GM19025 (cell line): Measurements from ENCODE around the gene SLC23A2.
"Not testable (repeated sequence)": the region's sequence is repeated elsewhere in the genome, so short reads cannot be mapped to it uniquely, and the experiment has no call there.

Experiments
- ATAC-seq: cut with Tn5 transposase; IDR thresholded peaks from one replicate; pipeline ENCODE4 v1.9.1; 2021; ENCODE audit warnings: mild to moderate bottlenecking, low read depth, moderate library complexity; ENCODE audit not compliant: unreplicated experiment

The SLC23A2 gene

DNA sequence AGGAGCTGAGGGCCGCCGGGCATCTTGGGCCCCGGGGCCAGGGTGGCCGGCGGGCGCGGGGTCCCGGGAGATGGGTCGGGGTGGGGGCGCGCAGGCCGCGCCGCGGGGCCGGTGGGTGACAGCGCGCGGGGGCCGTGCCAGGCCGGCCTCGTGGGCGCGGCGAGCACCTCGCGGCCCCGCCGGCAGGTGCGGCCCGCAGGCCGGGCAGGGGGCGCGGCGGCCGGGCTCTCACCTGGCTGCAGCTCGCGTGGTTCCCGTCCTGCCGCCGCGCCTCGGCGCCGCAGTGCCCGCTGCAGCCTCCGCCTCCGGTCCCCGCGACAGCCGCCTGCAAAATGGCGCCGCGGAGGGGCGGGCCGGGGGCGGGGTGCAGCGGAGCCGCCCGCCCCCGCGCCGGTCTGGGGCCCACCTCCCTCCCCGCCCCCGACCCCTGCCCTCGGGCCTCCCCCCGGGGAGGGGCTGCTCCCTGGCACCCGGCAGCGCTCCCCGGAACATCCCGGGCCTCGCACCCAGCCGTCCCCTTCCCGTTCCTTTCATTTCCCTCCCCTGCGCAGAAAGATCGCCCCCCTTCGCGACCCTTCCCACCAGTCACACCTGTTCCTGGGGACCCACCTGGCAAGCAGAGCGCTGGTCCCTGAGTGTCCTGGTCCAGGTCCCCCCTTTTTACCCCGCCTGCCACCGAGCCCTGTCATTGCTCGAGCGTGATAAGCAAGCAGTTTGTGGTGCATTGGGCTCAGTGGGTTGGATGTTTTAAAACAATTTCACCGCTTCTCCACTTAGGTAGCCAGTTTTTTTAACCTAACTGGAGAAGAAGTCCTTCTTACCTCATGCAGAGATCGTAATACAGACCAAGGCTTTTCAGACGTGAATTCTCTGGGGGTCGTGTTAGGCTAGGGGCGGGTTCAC, at the start of gene SLC23A2:
Gene SLC23A2, minus strand, starts transcription at position 337 of the 903 bp plus-strand sequence. CDS start 68,948 bp downstream, outside the sequence.
- ATAC-seq: no peak

DNA sequence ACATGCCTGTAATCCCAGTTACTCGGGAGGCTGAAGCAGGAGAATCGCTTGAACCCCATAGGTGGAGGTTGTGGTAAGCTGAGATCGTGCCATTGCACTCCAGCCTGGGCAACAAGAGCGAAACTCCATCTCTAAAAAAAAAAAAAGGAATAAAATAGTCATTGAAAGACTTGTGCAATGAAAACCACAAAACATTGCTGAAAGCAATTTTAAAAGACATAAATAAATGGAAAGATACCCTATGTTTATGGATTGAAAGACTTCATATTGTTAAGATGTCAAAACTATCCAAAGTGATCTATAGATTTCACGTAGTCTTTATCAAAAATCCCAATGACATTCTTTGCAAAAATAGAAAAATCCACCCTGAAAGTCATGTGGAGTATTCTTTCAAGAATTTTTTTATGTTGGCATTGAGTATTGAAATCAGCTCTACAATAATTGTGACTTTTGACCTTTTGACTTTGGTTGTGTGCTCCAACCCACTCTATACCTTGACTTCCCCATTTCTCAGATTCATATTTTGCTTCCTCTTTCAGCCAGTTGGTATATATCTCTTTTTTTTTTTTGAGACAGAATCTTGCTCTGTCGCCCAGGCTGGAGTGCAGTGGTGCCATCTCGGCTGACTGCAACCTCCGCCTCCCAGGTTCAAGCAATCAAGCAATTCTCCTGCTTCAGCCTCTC, 45.5 kb upstream of the SLC23A2 start:
- no peak for ATAC-seq

DNA sequence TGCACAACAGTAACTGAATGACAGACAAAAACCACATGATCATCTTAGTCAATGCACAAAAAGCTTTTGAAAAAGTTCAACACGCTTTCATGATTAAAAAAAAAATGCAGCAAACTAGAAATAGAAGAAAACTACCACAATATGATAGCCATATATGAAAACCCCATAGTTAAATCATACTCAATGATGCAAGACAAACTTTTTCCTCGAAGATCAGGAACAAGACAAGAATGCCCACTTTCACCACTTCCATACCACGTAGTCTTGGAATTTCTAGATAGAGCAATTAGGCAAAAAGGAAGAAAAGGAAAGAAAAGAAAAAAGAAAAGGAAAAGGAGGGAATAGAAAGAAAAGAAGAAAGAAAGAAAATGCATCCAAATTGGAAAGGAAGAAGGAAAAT, 44.6 kb upstream of the SLC23A2 start:
- no peak for ATAC-seq

DNA sequence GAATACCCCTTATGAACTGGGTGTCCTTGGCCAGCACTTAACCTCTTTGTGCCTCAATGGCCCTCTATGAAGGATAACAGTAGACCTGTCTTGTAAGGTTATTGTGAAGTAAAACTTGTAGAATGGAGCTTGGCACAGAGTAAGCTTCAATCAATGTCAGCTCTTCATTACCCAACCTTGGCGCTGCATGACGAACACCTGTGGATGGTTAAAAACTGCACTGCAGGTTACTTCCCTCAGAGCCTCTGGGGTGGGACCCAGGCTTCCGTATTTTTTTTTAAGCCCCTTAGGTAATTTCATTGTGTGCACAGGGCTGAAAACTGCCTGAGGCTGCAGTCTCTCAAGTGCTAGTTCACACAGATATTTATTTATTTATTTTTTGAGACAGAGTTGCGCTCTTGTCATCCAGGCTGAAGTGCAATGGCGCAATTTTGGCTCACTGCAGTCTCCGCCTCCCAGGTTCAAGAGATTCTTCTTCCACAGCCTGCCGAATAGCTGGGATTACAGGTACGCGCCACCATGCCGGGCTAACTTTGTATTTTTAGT, 42.8 kb upstream of the SLC23A2 start:
- no peak for ATAC-seq

DNA sequence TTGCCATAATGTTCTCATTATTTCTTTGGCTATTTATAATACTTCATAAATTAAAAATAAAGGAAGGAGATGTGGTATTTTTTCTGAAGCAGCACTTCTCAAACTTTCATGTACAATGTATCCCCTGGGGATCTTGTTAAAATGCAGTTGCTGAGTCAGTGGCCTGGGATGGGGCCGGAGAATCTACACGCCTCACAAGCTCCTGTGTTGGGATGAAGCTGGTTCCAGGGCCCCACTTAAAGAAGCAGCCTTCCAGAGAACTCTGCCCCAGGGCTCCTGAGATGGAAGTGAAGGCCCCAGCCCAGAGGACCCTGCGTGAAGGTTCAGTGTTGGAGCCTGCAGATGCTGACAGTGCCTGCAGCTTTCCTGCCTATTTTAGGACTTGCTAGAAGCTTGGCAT, 40.1 kb upstream of the SLC23A2 start:
- ATAC-seq: no peak

DNA sequence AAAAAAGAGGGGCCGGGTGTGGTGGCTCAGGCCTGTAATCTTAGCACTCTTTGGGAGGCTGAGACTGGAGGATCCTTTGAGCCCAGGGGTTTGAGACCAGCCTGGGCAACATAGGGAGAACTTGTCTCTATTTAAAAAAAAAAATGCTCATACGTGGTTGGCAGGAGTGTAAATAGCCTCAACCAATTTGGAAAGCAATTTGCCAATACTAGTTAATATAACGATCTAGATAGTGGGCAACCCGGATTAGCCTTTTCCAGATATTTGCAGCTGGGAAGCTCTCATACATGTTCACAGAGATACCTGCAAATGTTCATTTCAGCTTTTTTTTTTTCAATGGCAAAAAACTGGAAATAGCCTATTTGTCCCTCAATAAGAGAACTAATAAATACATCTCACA, 39.0 kb upstream of the SLC23A2 start:
- no peak for ATAC-seq

DNA sequence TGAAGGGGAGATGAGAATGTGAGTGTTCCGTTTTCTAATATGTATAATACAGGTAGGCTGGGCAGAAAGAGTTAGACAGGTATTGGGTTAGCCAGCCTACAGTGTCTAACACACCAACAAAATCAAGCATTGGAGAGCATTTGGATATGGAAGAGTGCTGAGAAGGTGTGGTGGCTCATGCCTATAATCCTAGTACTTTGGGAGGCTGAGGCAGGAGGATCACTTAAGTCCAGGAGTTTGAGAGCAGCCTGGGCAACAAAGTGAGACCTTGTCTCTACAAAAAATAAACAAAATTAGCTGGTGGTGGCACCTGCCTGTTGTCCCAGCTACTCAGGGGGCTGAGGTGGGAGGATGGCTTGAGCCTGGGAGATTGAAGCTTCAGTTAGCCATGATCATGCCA, 38.6 kb upstream of the SLC23A2 start:
- no peak for ATAC-seq

DNA sequence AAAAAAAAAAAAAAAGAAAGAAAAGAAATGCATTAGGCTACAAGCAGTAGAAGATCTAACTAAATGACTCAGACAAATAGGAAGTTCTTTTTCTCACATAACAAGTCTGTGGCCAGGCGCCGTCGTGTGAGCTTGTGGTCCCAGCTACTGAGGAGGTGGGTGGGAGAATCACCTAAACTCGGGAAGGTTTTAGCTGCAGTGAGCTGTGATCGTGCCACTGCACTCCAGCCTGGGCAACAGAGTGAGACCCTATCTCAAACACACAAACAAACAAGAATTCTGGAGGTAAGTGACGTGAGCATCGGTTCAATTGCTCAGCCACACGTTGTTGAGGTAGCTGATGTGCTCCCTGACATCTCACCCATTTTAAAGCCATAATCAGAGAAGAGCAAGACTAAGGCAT, 37.9 kb upstream of the SLC23A2 start:
- ATAC-seq: no peak

DNA sequence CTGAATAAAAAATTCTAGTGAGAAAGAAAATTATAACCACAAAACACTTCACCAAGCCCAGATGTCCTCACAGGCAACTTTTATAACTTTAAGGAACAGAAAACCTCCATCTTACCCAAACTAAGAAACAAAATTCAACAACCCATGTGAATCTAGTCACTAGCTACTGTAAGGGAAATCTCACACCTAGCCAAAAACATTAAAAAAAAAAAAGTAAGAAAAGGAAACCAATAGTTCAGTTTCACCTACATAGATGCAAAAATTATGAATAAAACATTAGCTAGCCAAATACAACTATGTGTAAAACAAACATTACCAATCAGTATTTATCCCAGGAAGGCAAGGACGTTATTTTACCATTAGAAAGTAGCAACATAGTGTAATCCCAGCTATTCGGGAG, 35.5 kb upstream of the SLC23A2 start:
- ATAC-seq: no peak

DNA sequence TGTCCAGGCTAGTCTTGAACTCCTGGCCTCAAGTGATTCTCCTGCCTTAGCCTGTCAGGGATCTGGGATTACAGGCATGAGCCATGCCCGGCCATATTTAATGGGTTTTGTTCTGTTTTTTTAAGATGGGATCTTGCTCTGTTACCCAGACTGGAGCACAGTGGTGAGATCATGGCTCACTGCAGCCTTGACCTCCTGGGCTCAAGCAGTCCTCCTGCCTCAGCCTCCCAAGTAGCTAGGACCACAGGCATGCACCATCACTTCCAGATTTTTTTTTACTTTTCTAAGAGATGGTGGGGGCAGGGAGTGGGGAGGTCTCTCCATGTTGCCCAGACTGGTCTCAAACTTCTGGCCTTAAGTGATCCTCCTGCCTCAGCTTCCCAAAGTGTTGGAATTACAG, 34.2 kb upstream of the SLC23A2 start:
- not testable (repeated sequence) for ATAC-seq

DNA sequence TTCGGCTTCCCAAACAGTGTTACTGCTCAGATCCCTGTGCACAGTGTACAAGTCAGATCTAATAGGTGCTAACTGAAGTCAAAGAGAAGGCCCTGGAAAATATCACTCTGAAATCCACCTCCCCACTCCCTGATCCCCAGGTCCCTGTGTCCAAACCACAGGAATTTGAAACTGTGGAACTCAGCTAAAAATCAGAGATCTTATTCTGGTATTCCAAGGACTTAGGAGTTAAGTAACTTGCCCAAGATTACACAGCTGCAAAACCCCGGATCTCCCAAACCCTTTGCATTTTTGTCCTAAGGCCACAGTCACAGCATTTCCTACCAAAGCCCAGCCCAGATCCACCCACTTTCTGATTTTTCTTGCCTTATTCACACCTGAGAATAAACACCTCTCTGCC, 32.3 kb upstream of the SLC23A2 start:
- ATAC-seq: no peak

DNA sequence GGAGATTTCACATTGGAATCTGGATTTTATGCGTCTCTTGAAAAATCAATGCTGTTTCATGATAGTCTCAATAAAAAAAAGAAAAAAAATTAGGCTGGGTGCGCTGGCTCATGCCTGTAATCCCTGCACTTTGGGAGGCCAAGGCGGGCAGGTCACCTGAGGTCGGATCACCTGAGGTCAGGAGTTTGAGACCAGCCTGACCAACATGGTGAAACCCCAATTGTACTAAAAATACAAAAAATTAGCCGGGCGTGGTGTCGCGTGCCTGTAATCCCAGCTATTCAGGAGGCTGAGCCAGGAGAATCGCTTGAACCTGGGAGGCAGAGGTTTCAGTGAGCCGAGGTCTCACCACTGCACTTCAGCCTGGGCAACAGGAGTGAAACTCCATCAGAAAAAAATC, 30.4 kb upstream of the SLC23A2 start:
- not testable (repeated sequence) for ATAC-seq

DNA sequence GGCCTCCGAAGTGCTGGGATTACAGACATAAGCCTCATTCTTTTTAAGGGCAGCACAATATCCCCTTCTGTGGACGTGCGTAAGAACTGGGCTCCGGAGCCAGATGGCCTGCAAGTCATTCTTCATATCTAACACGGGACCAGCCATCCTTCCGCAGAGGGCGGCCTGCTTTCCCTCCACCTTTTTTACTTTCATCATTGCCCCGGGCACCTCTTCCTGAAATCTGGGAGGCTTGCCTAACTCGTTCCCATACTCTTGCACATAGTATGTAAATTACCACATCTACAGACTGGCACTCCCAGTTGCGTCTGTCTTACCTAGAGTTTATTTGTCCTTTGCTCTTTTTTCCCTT, 29.9 kb upstream of the SLC23A2 start:
- ATAC-seq: no peak

DNA sequence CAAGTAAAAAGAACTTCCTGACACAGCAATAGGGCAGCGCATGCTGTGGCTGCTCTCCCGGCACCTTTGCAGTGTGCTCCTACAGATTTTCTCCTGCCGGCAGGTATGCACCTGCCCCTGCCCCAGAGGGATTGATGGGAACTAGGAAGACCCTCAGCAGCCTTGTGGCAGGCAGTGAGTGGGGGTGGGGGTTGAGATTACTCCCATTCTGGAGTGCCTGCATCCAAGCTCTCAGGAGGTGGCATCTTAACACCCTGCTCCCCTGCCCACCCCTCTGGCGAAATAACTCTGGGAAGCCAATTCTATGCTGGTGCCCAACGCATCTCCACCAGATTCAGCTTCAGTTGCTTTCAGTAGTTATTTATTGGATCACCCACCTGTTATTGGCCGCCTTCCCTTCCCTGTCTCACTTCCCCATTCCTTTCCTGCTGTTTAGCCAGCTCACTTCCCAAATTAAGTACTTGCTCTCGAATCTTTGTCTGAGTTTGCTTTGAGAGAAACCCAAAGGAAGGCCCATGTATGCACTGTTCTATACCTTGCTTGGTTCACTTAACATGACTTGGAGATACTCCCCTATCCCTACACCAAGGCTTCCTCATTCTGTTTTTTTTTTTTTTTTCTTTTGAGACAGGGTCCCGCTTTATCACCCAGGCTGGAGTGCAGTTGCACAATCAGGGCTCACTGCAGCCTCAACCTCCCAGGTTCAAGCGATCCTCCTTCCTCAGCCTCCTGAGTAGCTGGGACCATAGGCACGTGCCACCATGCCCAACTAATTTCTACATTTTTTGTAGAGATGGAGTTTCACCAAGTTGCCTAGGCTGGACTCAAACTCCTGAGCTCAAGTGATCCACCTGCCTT, 29.3 kb upstream of the SLC23A2 start:
- ATAC-seq: no peak

DNA sequence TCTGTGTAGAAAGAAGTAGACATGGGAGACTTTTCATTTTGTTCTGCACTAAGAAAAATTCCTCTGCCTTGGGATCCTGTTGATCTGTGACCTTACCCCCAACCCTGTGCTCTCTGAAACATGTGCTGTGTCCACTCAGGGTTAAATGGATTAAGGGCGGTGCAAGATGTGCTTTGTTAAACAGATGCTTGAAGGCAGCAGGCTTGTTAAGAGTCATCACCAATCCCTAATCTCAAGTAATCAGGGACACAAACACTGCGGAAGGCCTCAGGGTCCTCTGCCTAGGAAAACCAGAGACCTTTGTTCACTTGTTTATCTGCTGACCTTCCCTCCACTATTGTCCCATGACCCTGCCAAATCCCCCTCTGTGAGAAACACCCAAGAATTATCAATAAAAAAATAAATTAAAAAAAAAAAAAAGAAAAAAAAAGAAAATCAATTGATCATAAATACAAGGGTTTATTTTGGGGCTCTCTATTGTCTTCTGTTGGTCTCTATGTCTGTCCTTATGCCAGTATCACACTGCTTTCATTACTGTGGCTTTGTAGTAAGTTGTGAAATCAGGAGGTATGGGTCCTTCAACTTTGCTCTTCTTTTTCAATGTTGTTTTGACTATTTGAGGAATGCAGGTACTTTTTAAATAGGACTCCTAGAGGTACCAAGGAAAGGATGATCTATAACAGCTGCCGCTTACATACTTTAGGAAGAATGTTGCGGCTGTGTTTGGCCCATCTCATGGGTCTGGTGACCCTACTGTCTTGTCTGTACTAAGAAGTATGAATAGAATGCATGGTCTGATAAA, 27.1 kb upstream of the SLC23A2 start:
- not testable (repeated sequence) for ATAC-seq

DNA sequence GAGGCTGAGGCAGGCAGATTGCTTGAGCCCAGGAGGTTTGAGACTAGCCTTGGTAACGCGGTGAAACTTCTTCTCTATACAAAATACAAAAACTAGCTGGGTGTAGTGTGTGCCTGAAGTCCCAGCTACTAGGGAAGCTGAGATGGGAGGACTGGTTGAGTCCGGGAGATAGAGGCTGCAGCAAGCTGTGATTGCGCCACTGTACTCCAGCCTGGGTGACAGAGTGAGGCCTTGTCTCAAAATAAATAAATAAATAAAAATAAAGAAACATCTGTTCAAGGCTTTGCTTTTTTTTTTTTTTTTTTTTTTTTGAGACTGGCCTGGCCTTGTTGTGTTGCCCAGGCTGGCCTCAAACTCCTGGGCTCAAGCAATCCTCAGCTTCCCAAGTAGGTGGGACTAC, 23.7 kb upstream of the SLC23A2 start:
- ATAC-seq: no peak

DNA sequence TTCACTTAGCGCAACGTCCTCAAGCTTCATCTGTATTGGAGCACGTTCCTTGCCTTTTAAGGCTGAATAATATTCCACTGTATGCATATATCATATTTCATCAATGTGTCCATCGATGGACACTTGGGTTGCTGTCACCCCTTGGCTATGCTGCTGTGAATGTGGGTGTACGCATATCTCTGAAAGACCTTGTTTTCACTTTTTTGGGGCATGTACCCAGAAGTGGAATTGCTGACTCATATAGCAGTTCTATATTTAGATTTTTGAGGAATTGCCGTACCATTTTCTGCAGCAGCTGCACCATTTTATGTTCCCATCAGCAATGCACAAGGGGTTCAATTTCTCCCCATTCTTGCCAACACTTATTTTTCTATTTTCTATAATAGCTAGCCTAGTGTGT, 22.8 kb upstream of the SLC23A2 start:
- no peak for ATAC-seq

DNA sequence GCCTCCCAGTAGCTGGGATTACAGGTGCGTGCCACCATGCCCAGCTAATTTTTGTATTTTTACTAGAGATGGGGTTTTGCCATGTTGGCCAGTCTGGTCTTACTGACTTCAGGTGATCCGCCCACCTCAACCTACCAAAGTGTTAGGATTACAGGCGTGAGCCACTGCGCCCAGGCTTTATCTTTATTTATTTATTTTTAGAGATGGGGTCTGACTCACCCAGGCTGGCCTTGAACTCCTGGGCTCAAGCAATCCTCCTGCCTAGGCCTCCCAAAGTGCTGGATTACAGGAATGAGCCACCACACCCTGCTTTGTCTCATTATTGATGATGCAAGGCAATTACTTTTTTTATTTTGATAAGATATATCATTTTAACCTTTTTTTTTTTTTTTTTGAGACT, 21.9 kb upstream of the SLC23A2 start:
- not testable (repeated sequence) for ATAC-seq

DNA sequence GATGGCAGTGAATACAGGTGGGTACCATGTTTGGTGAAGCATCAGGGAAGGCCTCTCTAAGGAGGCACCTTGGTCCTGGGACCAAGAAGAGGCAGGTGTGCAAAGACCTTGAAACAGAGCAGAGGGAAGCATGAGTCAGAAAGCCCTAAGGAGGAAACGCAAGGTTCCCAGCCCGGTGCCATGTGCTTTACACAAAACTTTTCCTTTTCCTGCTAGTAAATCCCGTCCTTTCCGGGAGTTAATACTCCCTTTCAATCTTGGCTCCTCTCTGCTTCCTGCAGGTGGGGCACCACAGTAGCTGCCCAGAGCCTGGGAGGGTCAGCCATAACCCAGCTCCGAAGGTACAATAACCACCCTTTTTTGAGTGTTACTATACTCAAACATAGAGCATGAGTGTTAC, 19.4 kb upstream of the SLC23A2 start:
- ATAC-seq: no peak
